IPS-NIHi7 (cell line): ENCODE results near the gene MAD1L1.

ENCODE experiments used
- DNase-seq: peaks from one replicate; pipeline ENCODE4 v3.0.0; 2012; ENCODE audit warnings: mixed read lengths; ENCODE audit errors: extremely low spot score

The MAD1L1 gene

DNA sequence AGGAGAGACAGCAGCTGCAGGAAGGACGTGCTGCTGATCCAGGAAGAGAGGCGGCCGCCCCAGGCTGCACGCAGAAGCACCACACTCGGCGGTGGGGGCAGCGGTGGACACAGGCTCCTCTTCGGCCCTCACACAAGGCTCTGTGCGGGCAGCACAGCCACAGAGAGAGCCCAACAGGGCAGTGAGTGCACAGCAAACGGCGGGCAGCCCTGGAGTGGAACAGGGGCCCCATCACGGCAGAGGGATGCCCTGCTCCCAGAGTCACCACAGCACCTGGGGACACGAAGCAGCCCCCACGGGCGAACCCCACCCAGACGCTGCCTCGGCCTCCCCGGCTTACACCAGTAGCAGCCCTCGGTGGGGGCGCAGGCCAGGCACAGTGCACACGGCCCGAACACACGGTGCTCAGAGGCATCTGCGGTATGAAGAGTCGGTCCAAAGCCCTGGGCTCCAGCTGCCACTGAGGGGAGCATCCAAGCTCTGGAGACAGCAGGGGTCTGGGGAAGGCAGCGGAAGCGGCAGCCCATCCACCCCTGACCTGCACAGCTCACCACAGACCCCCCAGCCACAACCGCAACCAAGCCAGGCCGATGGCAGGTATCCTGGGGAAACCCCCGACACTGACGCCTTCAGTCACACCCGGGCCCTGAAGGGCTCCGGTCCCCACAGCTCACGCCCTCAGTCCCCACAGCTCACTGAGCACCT, 26.1 kb upstream of the MAD1L1 start:
- no peak for DNase-seq

DNA sequence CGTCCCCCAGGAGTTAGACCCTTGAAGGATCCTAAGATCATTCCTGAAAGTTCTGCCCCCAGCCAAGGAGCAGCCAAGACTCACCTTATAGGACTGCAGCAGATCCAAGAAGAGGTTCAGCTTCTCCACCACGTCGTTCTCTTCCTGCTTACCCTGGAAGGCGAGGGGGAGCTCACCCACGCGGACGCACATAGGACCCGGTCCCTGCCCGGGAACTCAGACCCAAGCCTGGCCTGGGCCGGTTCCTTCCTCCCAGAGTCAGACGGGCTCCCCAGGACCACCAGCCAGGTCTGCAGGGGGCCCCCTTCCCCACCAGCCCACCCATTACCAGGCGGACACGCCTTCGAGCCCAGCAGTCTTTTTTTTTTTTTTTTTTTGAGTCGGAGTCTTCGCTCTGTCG, 24.9 kb upstream of the MAD1L1 start:
- no peak for DNase-seq

DNA sequence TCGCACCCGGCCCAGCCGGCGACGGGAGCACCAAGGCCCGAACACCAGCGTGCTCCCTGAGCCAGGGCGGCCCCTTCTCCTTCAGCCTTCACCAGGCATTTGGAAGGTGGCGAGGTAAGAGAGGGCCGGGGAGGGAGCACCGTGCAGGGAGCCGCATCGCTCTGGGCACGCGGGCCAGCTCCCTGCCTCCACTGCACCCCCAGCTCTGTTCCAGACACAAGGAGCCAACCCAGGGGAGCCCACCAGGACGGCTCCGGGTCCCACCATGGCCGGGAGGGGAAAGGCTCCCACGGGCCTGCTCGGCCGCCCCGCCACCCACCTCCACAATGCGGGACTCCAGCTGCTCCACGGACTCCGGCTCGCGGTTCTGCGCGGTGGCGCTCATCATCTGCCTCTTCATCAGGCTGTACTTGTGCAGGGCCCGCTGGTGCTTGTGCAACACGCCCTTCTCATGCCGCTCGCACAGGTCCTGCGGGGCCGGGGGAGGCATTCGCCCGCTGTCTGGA, 24.4 kb upstream of the MAD1L1 start:
- DNase-seq, result no peak

DNA sequence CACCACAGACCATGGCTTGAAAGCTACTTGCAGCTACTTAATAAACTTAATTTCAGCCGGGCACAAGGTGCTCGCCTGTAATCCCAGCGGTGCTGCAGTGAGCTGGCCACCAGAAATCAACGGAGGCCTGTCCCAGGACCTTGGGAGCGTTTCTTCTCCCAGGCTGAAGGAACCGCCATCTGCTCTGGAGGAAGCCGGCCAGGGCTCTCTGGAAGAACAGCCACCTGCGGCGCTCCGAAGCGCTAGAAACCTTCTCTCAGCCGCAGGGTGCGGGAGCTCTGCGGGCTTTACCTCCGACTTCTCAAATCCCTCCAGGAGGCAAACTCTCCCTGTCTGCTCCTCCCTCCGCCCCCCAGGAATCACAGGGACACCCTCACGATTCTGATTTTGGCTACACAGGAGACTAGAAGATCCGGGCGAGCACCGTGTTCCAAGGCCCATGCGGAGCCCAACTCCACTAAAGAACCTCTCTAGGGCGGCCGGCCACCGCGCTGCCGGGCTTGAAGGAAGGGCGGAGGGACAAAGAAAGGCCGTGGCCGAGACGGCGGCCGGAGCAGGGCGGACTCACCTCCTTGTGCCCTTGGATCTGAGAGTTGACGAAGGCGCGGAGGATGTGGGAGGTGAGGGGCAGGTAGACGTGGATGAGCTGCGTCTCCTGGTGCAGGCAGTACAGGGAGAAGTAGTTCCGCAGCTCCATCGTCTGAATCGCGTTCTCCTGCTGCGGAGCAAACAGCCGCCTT, 23.7 kb upstream of the MAD1L1 start:
- no peak for DNase-seq

DNA sequence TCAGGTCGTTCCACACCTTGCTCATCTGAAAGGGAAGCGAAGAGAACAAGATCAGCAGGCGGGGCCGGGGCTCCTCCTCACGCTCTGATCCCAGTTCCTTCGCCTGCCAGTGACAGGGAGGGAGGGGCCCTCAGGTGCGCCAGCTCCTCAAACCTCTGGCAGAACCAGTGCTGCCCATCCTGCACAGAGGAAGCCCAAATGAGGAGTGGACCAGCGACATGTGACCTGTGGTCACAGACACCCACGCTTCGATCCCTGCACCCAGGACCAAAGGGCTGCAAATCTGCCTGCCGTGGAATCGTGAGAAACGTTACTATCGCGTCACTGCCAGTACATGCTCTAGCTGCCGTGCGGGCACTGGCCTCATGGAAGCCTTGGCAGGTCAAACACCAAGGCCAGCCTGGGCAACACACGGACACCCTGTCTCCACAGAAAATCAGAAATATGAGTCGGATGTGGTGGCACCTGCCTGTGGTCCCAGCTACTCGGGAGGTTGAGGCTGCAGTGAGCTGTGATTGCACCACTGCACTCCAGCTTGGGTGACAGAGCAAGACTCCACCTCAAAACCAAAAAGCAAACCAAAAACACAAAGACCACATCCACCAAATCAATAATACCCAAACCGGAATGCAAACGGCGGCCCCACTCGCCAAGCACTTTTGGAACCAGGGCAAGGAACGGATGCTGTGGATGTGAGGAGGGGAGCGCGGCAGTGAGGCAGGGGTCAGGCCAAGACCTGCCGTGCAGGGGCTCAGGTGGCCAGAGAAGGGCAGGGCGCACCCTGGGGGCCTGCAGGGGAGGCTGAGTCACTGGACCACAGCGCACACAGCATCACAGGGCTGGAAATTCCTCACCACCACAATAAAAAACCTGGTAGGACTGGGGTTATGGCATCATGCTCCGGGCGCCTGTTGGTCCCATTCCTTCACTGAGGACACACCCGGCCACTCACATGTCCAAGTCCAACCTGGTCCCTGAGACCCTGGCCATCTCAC, 22.7 kb upstream of the MAD1L1 start:
- DNase-seq, result no peak

DNA sequence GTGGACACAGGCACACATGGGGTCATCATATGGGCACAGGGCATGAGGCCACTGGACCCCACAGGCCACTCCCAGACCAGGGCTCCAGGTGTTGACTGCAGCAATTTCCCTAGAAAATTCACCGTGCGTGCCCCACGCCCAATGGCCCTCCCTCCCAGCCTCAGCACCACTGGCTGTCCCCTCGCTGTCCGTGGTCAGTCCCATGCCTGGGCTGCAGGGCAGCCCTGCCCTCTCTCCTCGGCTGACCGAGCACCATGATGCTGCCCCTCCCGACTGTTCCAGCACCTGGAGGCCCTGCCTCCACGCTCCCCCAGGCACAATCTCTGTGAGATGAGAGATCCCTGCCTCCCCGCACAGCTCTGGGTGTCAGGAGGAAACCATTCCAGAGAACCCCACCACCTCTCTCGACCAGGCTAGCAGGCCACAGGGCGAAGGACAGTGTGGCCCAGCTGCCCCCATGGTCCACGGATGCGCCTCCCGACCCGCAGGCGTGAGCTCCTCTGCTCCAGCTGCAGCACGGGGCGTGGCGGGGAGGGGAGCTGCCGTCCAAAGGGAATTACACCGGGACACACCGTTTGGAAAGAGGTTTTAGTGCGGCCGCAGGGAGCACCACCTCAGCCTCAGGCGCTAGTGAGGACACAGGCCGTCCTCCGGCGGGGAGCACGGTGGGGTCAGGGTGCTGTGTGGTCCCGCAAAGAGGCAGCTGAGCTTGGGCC, 21.8 kb upstream of the MAD1L1 start:
- no peak for DNase-seq

DNA sequence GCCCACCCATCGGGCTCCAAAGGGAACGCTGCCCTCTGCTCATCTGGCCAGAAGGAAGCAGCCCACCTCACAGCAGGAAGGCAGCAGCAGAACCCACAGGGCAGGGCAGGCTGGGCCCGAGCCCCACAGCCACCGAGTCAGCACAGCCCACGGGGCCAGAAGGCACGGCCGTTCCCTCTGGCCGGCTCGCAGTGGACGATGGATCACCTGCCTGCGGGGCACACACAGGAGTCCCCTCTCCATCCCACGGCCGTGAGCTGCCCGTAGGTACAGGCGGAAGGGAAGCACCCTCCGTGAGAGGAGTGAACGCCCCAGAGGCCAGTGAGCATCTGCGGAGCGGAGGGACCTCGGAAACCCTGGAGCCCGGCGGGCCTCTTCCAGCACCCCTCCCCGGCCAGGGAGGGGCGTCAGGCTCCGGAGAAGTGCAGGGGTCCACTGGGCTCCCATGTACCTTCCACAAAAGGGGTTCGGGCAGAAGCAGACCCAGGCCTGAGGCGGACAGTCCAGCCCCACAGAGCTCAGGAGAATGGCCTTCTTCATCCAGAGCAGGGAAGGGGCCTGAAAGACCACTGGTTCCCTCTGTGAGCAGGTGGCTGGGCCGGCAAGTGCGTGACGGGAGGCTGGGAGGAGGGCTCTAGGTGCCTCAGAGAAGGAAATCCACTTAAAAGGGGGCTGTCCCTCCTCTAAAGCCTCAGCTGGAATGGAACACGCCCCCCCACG, 20.9 kb upstream of the MAD1L1 start:
- DNase-seq, result no peak

DNA sequence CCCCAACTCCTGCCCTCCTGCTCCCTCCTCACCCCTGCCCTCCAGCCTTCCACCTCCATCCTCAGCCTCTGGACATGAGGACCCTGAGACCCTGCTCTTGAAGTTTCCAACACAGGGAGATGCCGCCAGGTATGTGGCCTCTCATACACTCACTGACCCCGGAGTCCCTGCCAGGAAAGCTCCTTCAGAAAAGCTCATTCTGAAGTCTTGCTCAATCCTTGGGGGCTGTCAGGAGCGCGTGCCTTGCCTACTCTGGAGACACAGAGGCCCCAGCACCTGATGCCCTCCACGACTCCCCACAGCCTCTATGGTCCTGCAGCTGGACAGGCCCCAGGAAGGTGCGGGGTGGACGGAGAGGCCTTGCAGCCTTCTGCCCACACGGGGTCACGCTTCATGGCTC, 20.3 kb upstream of the MAD1L1 start:
- no peak for DNase-seq

DNA sequence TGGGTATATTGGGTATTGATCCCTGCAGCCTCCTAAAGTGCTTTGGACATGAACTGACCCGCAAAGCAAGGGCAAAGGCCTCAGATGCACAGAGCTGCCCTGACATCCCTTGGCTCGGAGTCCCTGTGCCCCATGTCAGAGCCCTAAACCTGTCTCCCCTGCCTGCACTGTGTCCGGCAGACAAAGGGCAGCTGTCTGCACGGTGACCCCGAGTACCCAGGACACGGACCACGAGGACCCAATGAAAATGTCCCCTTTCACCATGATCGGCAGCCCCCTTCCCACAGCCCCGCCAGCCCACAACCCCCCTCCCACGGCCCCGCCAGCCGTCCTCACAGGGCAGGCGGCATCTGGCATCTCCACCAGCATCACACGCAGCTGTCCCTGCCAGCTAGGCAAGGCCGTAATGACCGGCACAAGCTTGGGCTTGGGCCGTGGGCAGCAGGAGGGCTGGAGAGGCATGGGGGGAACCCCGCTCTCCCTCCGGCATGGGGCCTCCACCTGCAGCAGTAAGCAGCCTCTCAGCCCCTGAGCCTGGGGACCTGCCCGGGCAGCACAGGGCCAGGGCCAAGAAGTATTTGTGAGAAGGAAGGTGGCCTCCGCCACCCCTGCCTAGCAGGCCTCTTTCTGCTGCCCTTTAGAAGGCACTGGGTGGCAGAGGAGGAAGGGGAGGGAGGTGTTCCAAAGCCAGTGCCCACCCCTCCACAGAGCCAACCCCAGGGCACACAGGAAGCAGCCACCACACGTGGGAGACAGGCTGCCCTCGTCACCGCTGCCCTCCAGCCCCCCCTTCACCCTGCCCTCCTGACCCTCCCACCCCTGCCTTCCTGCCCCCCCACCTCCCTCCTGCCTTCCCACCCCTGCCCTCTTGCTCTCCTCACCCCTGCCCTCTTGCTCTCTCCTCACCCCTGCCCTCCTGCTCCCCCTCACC, 19.4 kb upstream of the MAD1L1 start:
- DNase-seq, result no peak

DNA sequence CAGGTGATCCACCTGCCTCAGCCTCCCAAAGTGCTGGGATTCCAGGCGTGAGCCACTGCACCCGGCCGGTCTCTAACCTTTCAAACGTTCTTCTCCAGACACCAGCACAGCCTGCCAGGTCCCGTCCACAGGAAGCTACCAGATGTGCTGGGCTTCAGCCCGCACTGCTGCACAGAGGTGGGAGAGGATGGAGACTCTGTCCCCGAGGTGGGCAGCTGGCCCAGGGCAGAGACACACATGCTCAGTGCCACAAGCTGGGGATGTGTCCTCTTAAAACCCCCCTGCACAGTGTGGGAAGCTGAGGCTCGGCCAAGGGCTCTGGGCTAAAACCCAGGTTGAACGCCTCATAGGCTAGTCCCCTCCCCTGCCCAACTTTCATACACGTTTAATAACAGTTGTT, 18.6 kb upstream of the MAD1L1 start:
- no peak for DNase-seq

DNA sequence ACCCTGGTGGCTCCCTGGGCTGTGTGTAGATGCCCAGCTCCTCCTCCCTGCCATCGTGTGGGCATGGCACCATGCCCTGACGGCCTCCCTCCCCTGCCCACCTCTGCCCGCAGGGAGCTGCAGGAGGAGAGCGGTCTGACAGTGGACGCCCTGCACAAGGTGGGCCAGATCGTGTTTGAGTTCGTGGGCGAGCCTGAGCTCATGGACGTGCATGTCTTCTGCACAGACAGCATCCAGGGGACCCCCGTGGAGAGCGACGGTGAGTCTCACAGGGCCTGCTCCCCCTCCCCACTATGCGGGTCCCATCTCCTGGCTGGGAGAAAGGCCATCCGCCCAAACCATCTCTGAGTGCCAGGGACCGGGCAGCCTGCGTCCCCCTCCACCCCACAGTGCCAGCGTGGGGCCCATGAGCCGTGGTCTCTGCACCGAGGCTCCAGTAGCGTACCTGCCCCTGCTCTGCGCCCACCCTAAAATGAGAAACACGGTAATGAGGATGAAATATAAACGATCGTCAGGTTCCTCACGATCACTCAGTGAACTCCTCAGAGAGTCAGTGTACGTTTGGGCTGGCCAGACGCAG, 17.1 kb upstream of the MAD1L1 start:
- DNase-seq, result no peak

DNA sequence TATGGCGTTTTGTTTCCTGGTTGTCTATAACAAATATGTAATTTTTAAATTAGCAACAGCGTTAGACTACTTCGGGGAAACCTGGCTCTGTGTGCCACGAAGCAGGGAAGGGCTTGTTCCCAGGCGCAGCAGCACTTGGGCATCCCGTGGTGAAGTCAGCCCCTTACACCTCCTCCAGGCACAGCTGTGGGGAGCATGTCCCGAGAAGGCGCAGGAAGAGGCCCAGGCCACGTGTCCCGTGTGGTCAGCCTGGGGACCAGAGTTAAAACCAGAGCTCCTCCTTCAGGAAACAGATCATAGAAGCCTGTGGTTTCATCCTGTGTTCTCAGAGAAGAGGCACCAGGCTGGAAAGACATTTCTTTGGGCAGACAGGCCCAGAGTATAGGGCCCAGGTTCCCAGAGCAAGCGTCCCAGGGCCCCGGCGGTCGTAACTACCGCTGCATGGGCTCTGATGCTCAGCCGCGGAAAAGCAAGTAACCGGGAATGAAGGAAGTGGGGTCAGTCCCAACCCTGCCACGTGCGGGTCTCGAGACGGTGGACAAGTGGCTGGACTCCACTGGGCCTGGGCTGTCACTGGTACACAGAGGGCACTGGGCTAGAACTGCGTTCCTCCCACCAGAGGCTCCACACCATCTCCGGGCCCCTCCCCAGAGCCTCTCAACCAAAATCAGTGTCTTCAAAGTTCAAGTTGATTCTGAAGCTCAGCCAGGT, 16.4 kb upstream of the MAD1L1 start:
- DNase-seq, result no peak

DNA sequence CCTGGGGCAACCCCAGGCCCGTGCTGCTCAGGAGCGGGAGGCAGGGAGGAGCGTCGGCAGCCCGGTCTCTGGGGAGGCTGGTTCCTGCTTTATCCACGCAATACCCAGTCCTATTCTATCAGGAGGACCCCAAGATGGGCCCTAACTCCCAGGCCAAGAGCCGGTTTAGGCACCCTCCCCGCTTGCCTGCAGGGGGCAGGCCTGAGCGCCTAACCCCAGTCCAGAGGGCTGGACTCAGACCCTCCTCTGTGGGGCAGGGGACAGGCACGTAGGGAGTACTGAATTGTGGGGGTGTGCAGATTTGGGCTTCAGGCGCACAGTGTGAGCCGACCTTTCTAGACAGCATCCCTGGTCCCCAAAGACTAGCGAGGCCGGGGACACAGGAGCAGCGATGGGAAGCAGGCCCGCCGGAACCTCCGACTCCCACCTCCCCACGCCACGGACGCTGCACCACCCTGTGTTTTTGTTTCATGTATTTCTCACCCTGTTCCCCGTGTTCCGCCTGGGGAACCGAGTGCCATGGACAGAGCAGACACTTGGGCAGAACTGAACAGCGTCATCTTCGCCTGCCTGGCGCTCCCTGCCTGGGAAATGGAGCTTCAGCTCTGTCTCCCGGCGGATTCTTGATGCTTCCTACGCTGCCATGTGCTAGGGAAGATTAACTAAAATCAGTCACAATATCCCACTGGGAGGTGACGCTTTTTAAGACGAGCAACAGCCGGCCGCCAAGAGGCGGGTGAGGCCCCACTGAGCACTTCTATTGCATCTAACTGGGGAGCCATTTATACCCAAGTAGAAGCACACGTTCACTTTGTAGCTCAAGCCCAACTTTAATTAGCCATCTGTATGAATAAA, 14.6 kb upstream of the MAD1L1 start:
- peak; percentile 91 for DNase-seq

DNA sequence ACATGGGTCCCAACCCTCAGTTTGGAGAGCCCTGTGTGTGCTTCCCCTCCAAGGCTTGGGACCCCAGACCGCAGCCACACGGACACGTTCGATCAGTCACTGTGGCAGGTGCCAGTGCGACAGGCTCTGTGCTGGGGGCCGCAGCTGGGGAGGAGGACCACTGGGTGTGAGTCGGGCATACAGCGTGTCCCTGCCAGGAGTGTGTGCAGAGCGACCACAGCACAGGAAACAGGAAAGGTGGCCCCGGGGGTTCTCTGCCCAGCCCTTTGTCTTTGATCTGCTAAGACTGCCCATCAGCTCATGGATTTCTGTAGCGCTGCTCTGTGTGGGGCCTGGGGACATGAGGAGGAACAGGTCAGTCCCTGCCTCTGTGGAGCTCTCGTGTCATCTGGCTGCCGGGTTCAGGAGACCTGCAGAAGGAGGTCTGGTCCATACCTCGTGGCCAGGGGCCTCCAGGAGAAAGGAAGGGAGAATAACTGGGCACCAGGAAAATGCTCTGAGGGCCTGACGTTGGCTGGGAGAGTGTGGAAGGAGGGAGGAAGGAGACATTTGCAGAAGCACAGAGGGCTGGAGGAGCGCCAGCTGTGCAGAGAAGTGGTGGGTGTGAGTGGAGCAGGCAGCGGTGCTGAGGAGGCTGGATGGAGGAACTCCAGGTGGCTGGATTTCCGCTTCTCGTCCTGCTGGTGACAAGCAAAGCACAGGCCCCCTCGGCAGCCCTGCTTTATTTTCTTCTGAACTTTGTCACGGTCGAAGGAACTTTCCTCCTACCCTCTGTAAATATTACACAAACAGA, 13.3 kb upstream of the MAD1L1 start:
- DNase-seq, result no peak

DNA sequence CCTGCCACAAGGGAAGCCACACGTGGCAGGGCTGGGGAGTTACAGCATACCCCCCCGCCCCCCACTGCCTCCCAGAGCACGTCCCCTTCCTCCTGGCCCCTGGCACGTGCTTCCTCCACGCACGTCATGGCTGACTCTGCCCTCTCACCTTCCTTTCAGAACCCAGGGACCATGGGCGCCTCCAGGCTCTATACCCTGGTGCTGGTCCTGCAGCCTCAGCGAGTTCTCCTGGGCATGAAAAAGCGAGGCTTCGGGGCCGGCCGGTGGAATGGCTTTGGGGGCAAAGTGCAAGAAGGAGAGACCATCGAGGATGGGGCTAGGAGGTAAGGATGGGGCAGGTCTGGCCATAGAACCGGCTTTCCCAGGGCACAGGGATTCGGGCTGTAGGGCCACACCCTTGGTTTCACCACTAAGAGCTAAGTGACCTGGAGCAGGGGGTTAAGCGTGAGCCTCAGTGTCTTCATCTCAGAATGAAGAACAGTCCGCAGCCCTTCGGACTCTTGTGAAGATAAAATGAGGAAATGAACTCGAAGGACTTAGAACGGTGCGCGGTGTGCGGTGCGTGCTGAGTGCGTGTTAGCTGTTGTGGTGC, 11.8 kb upstream of the MAD1L1 start:
- DNase-seq, result no peak

DNA sequence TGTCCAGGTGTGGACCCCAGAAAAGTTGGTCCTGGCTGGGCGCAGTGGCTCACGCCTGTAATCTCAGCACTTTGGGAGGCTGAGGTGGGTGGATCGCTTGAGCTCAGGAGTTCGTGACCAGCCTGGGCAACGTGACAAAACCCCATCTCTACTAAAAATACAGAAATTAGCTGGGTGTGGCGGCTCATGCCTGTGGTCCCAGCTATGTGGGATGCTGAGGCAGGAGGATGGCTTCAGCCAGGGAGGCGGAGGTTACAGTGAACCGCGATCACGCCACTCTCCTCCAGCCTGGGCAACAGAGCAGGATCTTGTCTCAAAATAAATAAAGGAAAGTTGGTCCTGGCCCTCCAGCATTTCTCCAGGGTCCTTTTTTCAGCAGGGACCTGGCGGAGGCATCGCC, 10.7 kb upstream of the MAD1L1 start:
- no peak for DNase-seq
